ENCODE measurements around the gene CERS4.
"Not testable (repeated sequence)": the region's sequence is repeated elsewhere in the genome, so short reads cannot be mapped to it uniquely, and the experiment has no call there.

The CERS4 gene

DNA sequence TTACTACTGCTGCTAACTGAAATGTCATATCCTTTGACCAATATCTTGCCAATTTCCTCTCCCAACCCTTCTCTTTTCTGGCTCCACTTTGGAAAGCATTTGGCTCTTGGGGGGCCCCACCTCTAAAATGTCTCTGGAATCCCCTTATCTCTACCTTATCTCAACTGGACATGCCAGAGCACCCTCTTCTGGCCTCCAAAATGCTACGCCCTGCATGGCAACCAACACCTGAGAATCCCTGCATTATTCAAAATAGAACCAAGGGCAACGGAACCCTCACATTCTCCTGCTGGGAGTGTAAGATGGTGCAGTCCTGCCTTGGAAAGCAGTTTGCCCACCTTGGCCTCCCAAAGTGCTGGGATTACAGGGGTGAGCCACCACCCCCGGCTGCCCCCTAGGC is 35.3 kb downstream of the CERS4 start:
- no peak for DNase-seq

DNA sequence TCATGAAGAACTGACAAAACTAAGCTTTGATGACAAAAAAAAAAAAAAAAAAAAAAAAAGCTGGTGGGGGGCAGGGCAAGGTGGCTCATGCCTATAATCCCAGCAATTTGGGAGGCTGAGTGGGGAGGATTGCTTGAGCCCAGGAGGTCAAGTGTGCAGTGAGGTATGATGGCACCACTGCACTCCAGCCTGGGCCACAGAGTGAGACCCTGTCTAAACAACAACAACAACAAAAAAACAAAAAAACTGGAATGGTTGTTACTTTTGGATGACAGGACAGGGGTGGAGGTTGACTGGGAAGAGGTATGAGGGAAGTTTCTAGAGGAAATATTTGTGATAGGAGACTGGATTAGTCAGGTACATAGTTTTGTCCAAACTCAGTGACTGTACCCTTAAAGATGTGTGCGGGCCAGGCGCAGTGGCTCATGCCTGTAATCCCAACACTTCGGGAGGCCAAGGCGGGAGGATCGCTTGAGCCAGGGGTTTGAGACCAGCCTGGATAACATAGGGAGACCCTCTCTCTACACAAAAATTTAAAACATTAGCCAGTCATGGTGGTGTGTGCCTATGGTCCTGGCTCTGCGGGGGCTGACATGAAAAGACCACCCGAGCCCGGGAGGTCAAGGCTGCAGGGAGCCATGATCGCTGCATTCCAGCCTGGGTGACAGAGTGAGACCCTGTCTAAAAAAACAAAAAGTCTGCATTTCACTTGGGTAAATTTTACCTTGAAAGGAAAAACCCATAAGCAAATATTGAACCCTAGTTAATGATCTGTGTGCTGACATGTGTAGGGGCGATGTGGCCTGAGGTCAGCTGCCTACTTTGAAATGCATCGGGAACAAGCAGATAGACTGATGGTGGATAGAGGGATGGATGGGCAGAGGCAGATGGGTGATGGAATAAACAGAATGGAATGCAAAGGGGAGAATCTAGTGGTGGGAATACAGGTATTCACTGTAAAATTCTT is 37.0 kb downstream of the CERS4 start:
- DNase-seq, result no peak

DNA sequence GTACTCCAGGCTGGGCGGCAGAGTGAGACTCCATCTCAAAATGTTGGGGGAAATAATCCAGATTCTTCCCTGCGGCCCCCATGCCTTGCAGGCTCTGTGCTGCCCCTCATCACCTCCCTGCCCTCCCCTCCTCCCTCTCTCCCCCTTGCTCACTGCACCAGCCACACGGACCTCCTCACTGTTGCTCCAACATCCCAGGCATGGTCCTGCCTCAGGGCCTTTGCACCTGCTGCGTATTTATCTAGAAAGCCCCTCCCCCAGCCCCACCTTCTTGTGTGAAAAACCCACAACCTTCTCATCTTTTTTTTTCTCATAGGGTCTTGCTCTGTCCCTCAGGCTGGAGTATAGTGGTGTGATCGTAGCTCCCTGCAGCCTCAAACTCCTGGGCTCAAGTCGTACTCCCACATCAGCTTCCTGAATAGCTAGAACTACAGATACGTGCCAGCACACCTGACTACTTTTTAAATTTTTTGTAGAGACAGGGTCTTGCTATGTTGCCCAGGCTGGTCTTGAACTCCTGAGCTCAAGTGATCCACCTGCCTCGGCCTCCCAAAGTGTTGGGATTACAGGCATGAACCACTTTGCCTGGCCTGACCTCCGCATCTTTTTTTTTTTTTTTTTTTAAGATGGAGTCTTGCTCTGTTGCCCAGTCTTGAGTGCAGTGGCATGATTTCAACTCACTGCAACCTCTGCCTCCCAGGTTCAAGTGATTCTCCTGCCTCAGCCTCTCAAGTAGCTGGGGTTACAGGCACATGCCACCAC is 38.1 kb downstream of the CERS4 start:
- not testable (repeated sequence) for DNase-seq

DNA sequence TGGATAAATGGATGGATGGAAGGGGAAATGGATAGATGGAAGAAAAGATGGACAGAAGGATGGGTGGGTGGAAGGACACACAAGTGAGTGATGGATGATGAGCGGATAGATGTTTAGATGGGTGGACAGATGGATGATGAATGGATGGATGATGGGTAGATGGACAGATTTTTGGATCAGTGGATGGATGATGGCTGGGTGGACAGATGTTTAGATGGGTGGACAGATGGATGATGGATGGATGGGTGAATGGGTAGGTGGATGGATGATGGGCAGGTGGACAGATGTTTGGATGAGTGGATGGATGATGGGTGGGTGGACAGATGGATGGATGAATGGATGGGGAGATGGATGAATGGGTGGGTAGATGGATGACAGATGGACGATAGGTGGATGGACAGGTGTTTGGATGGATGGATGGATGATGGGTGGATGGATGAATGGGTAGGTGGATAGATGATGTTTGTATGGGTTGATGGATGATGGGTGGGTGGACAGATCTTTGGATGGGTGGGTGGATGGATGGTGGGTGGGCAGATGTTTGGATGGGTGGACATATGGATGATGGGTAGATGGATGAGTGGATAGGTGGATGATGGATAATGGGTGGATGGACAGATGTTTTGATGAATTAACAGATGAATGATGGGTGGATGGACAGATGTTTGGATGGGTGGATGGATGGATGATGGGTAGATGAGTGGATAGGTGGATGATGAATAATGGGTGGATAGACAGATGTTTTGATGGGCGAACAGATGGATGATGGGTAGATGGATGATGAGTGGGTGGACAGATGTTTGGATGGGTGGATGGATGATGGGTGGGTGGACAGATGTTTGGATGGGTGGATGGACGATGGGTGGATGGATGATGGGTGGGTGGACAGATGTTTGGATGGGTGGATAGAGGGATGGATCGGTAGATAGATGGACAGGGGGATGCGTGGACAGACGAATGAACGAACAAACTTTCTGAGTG is 39.5 kb downstream of the CERS4 start:
- DNase-seq, result no peak

- no peak for DNase-seq
Measured at GRCh38 chr19:8250596-8250995, 41.4 kb downstream of the CERS4 start.

DNA sequence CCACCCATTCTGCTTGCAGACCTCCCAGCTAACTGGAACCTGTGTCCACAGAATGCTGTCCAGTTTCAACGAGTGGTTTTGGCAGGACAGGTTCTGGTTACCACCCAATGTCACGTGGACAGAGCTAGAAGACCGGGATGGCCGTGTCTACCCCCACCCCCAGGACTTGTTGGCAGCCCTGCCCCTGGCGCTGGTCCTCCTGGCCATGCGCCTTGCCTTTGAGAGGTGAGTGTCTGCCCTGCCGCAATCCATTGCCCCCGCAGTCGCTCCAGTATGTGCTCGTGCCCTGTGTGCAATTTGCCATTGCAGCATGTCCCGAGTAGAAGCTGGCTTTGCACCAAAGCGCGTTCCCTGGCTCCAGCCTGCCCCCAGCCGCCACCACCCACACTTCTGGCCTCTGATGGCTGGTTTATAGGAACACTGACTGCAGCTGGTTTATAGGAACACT is 41.9 kb downstream of the CERS4 start:
- peak; percentile 21 to 67 for DNase-seq

GRCh38 chr19:8252922-8253589 is 43.9 kb downstream of the CERS4 start:
- peak; percentile 44 to 67 for DNase-seq

GRCh38 chr19:8253678-8254077 is 44.5 kb downstream of the CERS4 start:
- no peak for DNase-seq

GRCh38 chr19:8254286-8255001 is 45.3 kb downstream of the CERS4 start:
- no peak for DNase-seq

DNA sequence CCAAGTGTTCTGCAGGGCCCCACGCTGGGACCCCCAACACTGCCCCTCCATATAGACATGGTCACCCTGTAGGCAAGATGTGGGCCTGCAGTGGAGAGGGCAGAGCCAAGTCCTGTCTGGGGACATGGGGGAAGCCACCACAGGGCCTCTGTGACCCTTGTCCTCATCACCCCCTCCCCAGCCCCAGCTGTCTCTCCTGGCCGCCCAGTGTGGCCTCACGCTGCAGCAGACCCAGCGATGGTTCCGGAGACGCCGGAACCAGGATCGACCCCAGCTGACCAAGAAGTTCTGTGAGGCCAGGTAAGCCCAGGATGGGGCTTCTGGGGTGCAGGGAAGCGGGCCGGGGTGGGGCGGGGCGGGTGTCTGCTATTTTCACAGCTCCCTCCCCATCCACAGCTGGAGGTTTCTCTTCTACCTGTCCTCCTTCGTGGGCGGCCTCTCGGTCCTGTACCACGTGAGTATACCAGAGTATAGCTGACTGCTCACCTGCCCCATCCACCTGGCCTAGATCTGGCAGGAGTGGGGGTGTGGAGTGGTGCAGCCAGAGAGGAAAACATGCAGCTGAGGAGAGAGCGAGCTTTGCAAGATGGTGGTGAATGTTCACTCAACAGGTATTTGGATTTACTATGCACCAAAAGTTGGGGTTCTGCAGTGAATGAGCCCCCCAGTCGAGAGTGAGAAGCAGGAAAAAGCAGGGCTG is 46.4 kb downstream of the CERS4 start:
- DNase-seq, result no peak

DNA sequence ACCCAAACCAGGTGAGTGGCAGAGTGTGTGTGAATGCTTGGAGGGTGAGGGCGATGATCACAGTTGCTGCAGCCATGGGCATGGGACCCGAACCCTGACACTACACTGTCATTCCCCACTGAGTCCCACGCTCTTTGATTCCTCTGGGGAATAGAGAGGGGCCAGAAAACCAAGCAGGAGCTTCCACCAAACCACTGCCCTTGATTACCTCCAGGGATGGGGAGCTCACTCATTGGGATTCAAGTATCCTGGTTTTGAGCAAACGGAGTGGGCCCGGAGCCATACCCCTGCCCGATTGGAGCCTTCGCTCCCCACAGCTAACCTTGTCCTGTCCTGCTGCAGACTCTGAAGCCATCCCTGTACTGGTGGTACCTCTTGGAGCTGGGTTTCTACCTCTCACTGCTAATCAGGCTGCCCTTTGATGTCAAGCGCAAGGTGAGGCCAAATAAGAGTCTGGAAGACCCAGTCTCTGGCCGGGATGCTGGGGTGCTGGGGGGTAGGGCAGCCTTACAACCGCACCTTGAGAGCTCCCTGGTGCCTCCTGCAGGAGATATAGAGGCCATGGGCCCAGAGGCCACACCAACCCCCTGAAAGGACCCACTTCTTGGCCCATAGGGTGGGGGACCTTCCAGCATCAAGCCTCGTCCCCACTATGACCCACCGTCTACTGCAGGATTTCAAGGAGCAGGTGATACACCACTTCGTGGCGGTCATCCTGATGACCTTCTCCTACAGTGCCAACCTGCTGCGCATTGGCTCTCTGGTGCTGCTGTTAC is 47.3 kb downstream of the CERS4 start:
- no peak for DNase-seq

- no peak for DNase-seq
Measured at GRCh38 chr19:8257052-8257443, 47.9 kb downstream of the CERS4 start.

GRCh38 chr19:8259142-8259921 is 50.2 kb downstream of the CERS4 start:
- DNase-seq, result no peak

DNA sequence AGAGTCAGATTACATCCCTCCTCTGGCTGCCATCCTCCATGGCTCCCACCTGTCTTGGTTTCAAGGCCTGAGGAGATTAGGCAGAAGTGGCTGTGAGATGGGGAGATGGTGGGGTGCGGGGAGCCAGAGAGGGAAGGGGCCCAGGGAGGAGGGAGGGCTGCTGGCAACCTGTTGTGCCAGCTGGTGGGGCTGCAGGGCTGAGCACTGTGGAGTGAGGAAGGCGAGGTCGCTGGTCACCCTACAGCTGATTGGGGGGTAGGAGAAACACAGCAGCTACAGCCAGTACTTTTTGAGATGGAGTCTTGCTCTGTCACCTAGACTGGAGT is 50.7 kb downstream of the CERS4 start:
- DNase-seq, result no peak

DNA sequence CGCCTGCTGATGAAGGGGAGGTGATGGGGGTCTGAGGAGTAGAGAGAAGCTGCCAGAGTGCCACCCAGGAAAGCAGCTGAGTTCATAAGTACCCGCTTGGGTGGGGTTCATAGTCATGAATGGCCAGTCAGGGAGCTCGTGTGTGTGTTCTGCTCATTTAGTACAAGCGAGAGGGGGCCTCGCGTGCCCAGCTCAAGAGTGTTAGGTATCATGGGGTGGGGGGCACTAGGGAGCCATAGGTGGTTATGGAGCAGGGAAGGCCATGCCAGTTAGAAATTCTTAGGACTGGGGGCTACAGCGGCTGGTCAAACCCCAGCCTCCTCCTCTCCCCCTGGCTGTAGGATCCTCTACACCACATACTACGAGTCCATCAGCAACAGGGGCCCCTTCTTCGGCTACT is 52.2 kb downstream of the CERS4 start:
- no peak for DNase-seq

DNA sequence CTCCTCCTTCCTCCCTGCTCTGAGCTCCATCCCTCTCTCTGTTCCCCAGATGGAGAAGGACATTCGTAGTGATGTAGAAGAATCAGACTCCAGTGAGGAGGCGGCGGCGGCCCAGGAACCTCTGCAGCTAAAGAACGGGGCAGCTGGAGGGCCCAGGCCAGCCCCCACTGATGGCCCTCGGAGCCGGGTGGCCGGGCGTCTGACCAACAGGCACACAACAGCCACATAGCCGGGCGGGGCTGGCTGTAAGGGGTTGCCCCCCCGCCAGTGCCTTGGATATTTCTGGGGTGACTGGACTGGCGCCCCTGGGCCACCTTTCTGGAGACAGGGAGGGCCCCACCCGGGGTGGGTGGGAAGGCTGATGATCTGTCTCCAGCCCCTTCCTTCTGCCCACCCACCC is 52.7 kb downstream of the CERS4 start:
- DNase-seq, result no peak

GRCh38 chr19:8262431-8262830 is 53.3 kb downstream of the CERS4 start:
- DNase-seq, result no peak

- not testable (repeated sequence) for DNase-seq
Measured at GRCh38 chr19:8264248-8264647, 55.1 kb downstream of the CERS4 start.

DNA sequence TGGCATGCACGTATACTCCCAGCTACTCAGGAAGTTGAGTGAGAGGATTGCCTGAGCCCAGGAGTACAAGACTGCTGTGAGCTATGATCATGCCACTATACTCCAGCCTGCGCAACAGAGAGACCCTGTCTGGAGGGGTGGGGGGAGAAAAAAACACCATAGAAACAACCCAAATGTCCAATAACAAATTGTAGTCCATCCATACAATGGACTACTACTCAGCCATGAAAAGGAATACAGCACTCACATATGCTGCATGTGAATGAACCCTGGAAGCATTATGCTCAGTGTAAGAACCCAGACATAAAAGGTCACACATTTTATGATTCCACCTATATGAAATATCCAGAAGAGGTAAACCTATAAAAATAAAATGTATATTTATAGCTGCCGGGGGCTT is 56.7 kb downstream of the CERS4 start:
- DNase-seq, result no peak
